SU-DHL-6 (cell line): ENCODE measurements around the gene AQP5.

Source experiments
- CTCF ChIP-seq: fragments of 200-600 bp; sonication (generic); IDR thresholded peaks from one replicate; pipeline ENCODE4 v1.5.1; 2017; ENCODE audit warnings: antibody characterized with exemption, mild to moderate bottlenecking, low read length, moderate library complexity; ENCODE audit not compliant: insufficient read depth, poor library complexity, severe bottlenecking
- EZH2phosphoT487 ChIP-seq: fragments of 200-600 bp; sonication (generic), shearing (Covaris generic); conservative IDR thresholded peaks from 2 replicates; pipeline ENCODE4 v1.6.1; 2018; ENCODE audit warnings: mild to moderate bottlenecking, antibody characterized with exemption, low read length, moderate library complexity, mixed read lengths

DNA sequence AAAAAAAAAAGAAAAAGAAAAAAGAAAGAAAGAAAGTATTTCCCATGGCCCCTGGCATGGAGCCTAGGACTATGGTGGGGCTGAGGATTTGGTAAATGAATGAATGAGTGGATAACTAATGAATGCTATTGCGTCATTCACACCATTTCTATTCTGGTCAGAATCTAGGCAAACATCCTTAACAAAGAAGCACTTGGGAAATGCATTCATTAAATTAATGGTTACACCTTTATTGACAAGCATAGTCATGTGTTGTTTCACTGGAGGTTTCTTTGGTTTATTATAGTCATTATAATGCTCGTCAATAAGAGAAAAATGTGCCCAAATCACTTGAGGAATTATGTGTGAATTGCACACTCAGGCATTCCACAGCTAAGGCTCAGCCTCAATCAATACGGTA is 24.7 kb upstream of the AQP5 start:
- TF ChIP-seq CTCF (no peak), EZH2phosphoT487 (no peak)
